ENCODE measurements around the gene ST13. TPM values are rescaled to one million over a fixed set of nuclear protein-coding genes. Genes with fewer than 3 reads are reported as not detected.

ST13 gene
- total and polyA plus RNA-seq, 2 experiments from 2014 or later: 206 to 216 TPM

- Histone ChIP-seq H4K20me1 (ENCODE audit: insufficient read depth, poor library complexity, severe bottlenecking) (peaks cover 33% of the 10 kb centered on the region), H3K27me3 (no peaks in the 10 kb centered on the region), H3K4me2 (peak overlapping the region; percentile 90), H3K9me2 (replicated peaks; ENCODE audit: insufficient read depth) (no peaks in the 10 kb centered on the region), H3K36me3 (replicated peaks; ENCODE audit: insufficient read depth, low read depth) (no peaks in the 10 kb centered on the region), H3K27ac (peak overlapping the region; percentile 97), H3K9me3 (ENCODE audit: low read depth) (no peaks in the 10 kb centered on the region), H3K79me2 (peaks cover 92% of the 10 kb centered on the region), H2AFZ (peak overlapping the region; percentile 55), H3K4me1 (ENCODE audit: insufficient read depth) (peaks cover 29% of the 10 kb centered on the region), H3K4me3 (peak overlapping the region; percentile 77)
- no peak for DNase-seq (ENCODE audit: low spot score)
- TF ChIP-seq, protein P1, sequence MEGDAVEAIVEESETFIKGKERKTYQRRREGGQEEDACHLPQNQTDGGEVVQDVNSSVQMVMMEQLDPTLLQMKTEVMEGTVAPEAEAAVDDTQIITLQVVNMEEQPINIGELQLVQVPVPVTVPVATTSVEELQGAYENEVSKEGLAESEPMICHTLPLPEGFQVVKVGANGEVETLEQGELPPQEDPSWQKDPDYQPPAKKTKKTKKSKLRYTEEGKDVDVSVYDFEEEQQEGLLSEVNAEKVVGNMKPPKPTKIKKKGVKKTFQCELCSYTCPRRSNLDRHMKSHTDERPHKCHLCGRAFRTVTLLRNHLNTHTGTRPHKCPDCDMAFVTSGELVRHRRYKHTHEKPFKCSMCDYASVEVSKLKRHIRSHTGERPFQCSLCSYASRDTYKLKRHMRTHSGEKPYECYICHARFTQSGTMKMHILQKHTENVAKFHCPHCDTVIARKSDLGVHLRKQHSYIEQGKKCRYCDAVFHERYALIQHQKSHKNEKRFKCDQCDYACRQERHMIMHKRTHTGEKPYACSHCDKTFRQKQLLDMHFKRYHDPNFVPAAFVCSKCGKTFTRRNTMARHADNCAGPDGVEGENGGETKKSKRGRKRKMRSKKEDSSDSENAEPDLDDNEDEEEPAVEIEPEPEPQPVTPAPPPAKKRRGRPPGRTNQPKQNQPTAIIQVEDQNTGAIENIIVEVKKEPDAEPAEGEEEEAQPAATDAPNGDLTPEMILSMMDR (IDR thresholded peaks at IDR 0.05; ENCODE audit: poor library complexity): no peak
- no peak for TF ChIP-seq EZH2phosphoT487 (IDR thresholded peaks at IDR 0.05; ENCODE audit: low read depth, severe bottlenecking, unreplicated experiment)
- TF ChIP-seq EZH2 (IDR thresholded peaks at IDR 0.05; ENCODE audit: borderline replicate concordance): no peak
- WGBS (ENCODE audit: low lambda C conversion rate, missing lambda C conversion rate): 11% methylated on average over 18 of the region's 18 CpGs
Measured at GRCh38 chr22:40857309-40857855, 943 bp upstream of the ST13 start.

- no peaks in the 10 kb centered on the region for H3K9me2 ChIP-seq (replicated peaks; ENCODE audit: insufficient read depth)
- TF ChIP-seq EZH2phosphoT487 (IDR thresholded peaks at IDR 0.05; ENCODE audit: low read depth, severe bottlenecking, unreplicated experiment): no peak
- TF ChIP-seq EZH2 (IDR thresholded peaks at IDR 0.05; ENCODE audit: borderline replicate concordance): no peak
- TF ChIP-seq, protein P1 (IDR thresholded peaks at IDR 0.05; ENCODE audit: poor library complexity): no peak
- WGBS (ENCODE audit: low lambda C conversion rate, missing lambda C conversion rate): 2% methylated on average over 25 of the region's 29 CpGs
- peak overlapping the region; percentile 97 for H3K27ac ChIP-seq
- peaks cover 45% of the 10 kb centered on the region for H4K20me1 ChIP-seq (ENCODE audit: insufficient read depth, poor library complexity, severe bottlenecking)
- peak overlapping the region; percentile 72 for H2AFZ ChIP-seq
- H3K79me2 ChIP-seq: peaks cover 92% of the 10 kb centered on the region
- peak overlapping the region; percentile 67 for H3K4me3 ChIP-seq
- H3K4me1 ChIP-seq (ENCODE audit: insufficient read depth): peaks cover 33% of the 10 kb centered on the region
- H3K9me3 ChIP-seq (ENCODE audit: low read depth): no peaks in the 10 kb centered on the region
- no peaks in the 10 kb centered on the region for H3K36me3 ChIP-seq (replicated peaks; ENCODE audit: insufficient read depth, low read depth)
- H3K4me2 ChIP-seq: peak overlapping the region; percentile 81
- DNase-seq (ENCODE audit: low spot score): peak; percentile 39
- H3K27me3 ChIP-seq: no peaks in the 10 kb centered on the region
Measured at GRCh38 chr22:40855979-40856512, 393 bp downstream of the ST13 start.

DNA sequence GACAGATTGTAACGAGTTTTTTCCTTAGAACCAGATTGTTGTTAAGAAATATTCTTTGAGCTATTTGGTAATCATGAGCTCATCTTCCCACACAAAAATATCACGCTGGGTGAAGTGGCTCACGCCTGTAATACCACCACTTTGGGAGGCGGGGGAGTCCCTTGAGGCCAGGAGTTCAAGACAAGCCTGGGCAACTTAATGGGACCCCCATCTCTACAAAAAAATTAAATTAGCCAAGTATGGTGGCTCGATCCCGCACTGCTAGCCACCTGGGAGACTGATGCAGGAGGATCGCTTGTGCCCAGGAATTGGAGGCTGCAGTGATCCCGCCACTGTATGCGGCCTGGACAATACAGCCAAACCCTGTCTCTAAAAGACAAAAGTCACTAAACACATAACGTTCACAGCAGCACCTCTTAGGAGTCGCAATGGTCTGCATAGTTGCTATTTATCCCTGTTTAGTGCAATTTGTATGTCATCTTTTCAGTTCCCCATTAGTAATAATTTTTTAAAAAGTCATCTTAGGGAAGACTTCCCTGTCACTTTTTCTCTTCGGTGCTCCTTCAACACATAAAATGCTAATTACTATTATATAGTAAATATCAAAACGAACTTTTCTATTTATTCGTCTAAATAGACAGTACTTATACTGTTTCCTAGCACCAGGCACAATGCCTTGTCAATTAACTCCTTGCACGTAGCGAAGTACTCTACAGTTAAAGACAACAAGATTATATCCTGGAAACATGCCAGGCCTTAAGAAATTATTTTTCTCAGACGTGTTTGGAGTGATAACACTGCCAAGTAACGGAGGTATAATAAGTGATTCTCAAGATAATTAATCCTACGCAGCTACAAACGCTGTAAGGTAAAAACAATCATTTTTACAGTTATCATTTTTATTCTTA, 1.1 kb downstream of the ST13 start:
- peaks cover 52% of the 10 kb centered on the region for H4K20me1 ChIP-seq (ENCODE audit: insufficient read depth, poor library complexity, severe bottlenecking)
- no peaks in the 10 kb centered on the region for H3K9me2 ChIP-seq (replicated peaks; ENCODE audit: insufficient read depth)
- peak overlapping the region; percentile 72 for H2AFZ ChIP-seq
- no peaks in the 10 kb centered on the region for H3K36me3 ChIP-seq (replicated peaks; ENCODE audit: insufficient read depth, low read depth)
- WGBS (ENCODE audit: low lambda C conversion rate, missing lambda C conversion rate): 43% methylated on average over 20 of the region's 20 CpGs
- DNase-seq (ENCODE audit: low spot score): peak; percentile 23
- TF ChIP-seq, protein P1 (IDR thresholded peaks at IDR 0.05; ENCODE audit: poor library complexity): no peak
- TF ChIP-seq EZH2phosphoT487 (IDR thresholded peaks at IDR 0.05; ENCODE audit: low read depth, severe bottlenecking, unreplicated experiment): no peak
- no peak for TF ChIP-seq EZH2 (IDR thresholded peaks at IDR 0.05; ENCODE audit: borderline replicate concordance)
- peak overlapping the region; percentile 97 for H3K27ac ChIP-seq
- H3K79me2 ChIP-seq: peaks cover 92% of the 10 kb centered on the region
- peaks cover 33% of the 10 kb centered on the region for H3K4me1 ChIP-seq (ENCODE audit: insufficient read depth)
- peak overlapping the region; percentile 81 for H3K4me2 ChIP-seq
- H3K4me3 ChIP-seq: peak overlapping the region; percentile 67
- H3K27me3 ChIP-seq: no peaks in the 10 kb centered on the region
- no peaks in the 10 kb centered on the region for H3K9me3 ChIP-seq (ENCODE audit: low read depth)

Measured in hepatocyte (in vitro differentiated cells).